Endodermal cell (in vitro differentiated cells): Measurements from ENCODE around the gene HSPG2. TPM values are rescaled to one million over a fixed set of nuclear protein-coding genes. Genes with fewer than 3 reads are reported as not detected.

Source experiments
- DNase-seq: peaks from one replicate; pipeline ENCODE4 v3.0.0-alpha.2; 2017
- H3K27ac ChIP-seq: 2 replicates; pipeline ENCODE4 v1.5.1; 2013; ENCODE audit warnings: mild to moderate bottlenecking, low read depth, low read length, moderate library complexity
- H3K27me3 ChIP-seq: 2 replicates; pipeline ENCODE4 v1.6.1; 2013; ENCODE audit warnings: mild to moderate bottlenecking, low read length, moderate library complexity; ENCODE audit not compliant: insufficient read depth, control insufficient read depth, poor library complexity, severe bottlenecking
- H3K36me3 ChIP-seq: 2 replicates; pipeline ENCODE4 v1.7.0; 2013; ENCODE audit warnings: mild to moderate bottlenecking, low read length, moderate library complexity; ENCODE audit not compliant: control insufficient read depth, insufficient read depth
- H3K4me1 ChIP-seq: one replicate; pipeline ENCODE4 v1.7.0; 2013; ENCODE audit warnings: low read length; ENCODE audit not compliant: control insufficient read depth, insufficient read depth
- H3K4me3 ChIP-seq: 2 replicates; pipeline ENCODE4 v1.5.1; 2013; ENCODE audit warnings: mild to moderate bottlenecking, low read length, moderate library complexity
- H3K9ac ChIP-seq: 2 replicates; pipeline ENCODE4 v1.6.1; 2013; ENCODE audit warnings: mild to moderate bottlenecking, low read length, moderate library complexity; ENCODE audit not compliant: poor library complexity, severe bottlenecking; ENCODE audit errors: extremely low read depth
- H3K9me3 ChIP-seq: 2 replicates; pipeline ENCODE4 v1.6.1; 2013; ENCODE audit warnings: mild to moderate bottlenecking, low read length, moderate library complexity; ENCODE audit not compliant: control insufficient read depth
- H3K27ac Mint-ChIP-seq: 2 replicates; pipeline ENCODE4 v1.8.0; 2020; ENCODE audit warnings: mixed read lengths
- H3K27me3 Mint-ChIP-seq: 2 replicates; pipeline ENCODE4 v1.8.0; 2021; ENCODE audit warnings: mild to moderate bottlenecking, mixed read lengths; ENCODE audit not compliant: insufficient read depth
- H3K36me3 Mint-ChIP-seq: 2 replicates; pipeline ENCODE4 v1.8.0; 2020; ENCODE audit warnings: low read depth, mixed read lengths
- H3K4me1 Mint-ChIP-seq: 2 replicates; pipeline ENCODE4 v1.8.0; 2020; ENCODE audit warnings: mixed read lengths
- H3K4me3 Mint-ChIP-seq: 2 replicates; pipeline ENCODE4 v1.8.0; 2020; ENCODE audit warnings: mild to moderate bottlenecking, moderate library complexity, mixed read lengths
- H3K9me3 Mint-ChIP-seq: 2 replicates; pipeline ENCODE4 v1.8.0; 2020; ENCODE audit warnings: mild to moderate bottlenecking, mixed read lengths
- WGBS, 2 experiments: methylation state at CpG; one replicate each; pipeline versions ENCODE4 v1.1.5 to v1.1.7; 2013; ENCODE audit warnings: missing lambda C conversion rate in 2 of 2, mixed read lengths in 1 of 2; ENCODE audit not compliant: insufficient coverage in 1 of 2, insufficient read length in 1 of 2; 5-methylcytosine and 5-hydroxymethylcytosine counted together
- total RNA-seq, 2 donors: library from RNA; stranded (reverse); fragmentation: NEBNext Ultra II Directional in 1 of 2; extraction: Animal tissue kit (Norgen Biotek cat#: 25700) in 1 of 2; gene quantifications; 2 replicates in 1 of 2; 3 replicates in 1 of 2; pipeline ENCODE4 v1.2.1, GENCODE V29; 2021
- TF ChIP-seq, protein P1 (sequence below): fragments of 200-600 bp; sonication (generic); conservative IDR thresholded peaks from 2 replicates; pipeline ENCODE4 v1.5.0; 2021; ENCODE audit warnings: antibody characterized with exemption, mild to moderate bottlenecking

Gene HSPG2
- total RNA-seq, 2 donors from 2014 or later = 222 to 227 TPM

DNA sequence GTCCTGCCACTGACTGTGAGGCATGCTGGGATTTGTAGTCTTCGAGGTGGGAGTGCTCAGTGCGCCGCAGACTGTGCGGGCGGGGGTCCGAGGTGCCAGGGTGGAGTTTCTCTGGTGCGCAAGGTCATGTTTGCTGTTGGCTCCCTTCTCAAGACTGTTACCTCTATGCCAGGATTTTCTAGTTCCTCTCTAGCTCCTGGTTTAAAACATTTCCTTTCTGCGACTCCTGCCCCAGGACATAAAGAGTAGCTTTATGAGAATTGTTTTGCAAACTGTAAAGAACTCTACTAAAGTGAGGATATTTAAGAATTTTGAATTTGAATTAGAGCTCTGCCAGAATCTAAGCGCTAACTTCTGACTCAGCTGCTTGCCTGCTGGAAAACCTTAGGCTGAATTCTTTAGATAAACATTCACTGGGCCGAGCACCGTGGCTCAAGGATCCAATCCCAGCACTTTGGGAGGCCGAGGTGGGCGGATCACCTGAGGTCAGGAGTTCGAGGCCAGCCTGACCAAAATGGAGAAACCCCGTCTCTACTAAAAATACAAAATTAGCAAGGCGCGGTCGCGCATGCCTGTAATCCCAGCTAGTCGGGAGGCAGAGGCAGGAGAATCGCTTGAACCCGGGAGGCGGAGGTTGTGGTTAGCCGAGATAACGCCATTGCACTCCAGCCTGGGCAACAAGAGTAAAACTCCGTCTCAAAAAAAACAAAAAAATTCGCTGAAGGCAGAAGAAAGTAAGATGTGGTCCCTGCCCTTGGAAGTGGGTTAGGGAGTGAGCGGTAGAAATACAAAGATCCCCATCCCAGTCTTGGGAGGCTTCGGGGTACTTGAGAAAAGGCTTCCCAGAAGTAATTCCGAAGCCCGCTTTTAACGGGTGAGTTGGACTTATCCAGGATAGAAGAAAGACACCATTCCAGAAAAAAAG lies 153.2 kb downstream of the HSPG2 start:
- DNase-seq = peak; percentile 99
- H3K9ac ChIP-seq = peak overlapping the region; percentile 100
- TF ChIP-seq, protein P1, sequence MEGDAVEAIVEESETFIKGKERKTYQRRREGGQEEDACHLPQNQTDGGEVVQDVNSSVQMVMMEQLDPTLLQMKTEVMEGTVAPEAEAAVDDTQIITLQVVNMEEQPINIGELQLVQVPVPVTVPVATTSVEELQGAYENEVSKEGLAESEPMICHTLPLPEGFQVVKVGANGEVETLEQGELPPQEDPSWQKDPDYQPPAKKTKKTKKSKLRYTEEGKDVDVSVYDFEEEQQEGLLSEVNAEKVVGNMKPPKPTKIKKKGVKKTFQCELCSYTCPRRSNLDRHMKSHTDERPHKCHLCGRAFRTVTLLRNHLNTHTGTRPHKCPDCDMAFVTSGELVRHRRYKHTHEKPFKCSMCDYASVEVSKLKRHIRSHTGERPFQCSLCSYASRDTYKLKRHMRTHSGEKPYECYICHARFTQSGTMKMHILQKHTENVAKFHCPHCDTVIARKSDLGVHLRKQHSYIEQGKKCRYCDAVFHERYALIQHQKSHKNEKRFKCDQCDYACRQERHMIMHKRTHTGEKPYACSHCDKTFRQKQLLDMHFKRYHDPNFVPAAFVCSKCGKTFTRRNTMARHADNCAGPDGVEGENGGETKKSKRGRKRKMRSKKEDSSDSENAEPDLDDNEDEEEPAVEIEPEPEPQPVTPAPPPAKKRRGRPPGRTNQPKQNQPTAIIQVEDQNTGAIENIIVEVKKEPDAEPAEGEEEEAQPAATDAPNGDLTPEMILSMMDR = no peak
- H3K27me3 Mint-ChIP-seq = no peaks in the 10 kb centered on the region
- WGBS, 2 experiments = 51 to 57% methylated on average over 23 to 32 of the region's 32 CpGs
- peak overlapping the region; percentile 98 for H3K27ac ChIP-seq
- H3K9me3 ChIP-seq = no peaks in the 10 kb centered on the region
- H3K4me1 Mint-ChIP-seq = peaks cover 10% of the 10 kb centered on the region
- H3K36me3 Mint-ChIP-seq = peaks cover 3% of the 10 kb centered on the region
- H3K4me1 ChIP-seq = no peaks in the 10 kb centered on the region
- H3K9me3 Mint-ChIP-seq = no peaks in the 10 kb centered on the region
- H3K4me3 ChIP-seq = peak overlapping the region; percentile 97
- no peaks in the 10 kb centered on the region for H3K27me3 ChIP-seq
- H3K36me3 ChIP-seq = no peaks in the 10 kb centered on the region
- peak overlapping the region; percentile 100 for H3K27ac Mint-ChIP-seq
- peak overlapping the region; percentile 73 for H3K4me3 Mint-ChIP-seq

DNA sequence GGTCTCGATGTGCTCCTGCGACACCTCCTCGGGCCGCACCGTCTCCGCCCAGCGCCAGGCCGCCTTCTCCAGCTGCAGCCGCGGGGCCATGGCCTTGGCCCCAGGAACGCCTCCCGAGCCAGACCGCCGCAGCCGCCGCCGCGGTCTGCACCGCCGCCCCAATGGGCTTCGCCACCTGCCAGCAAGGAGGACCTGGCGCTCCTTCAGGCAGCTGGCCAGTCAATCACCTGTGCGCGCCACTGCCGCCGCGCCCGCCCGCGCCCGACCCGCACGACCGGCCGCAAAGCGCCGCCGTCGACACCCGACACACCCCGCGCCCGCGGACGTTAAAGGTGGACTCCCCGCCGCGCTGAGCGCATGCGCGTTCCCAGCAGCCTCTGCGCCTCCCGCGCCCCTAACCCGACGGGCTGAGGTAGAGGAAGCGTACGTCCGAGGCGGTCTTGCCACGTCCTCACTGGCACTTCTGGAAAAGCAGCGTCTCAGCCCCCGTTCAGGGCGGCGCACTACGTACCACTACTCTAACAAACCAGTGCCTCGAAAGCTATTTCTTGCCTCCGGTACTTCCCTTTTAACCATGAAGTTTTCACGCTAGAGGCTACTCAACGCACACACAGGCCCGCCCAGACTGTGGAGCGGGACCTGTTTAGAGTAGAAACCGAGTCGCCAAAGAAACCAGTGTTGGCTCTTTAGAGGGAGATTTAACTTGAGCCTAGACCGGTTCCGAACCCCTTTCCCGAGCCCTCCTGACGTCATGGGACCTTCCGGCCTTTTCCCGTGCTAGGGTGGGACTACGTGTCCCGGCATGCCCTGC lies 154.0 kb downstream of the HSPG2 start, which contains the start of gene USP48:
USP48 (minus strand) TSS at position 282 of the 811 bp plus-strand sequence; CDS start at position 90, 192 bp downstream.
- Mint-ChIP-seq H3K27me3 (no peaks in the 10 kb centered on the region), H3K4me1 (peaks cover 10% of the 10 kb centered on the region), H3K27ac (peak within 1 kb of the TSS; percentile 100), H3K36me3 (peaks cover 6% of the 10 kb centered on the region), H3K9me3 (peaks cover 4% of the 10 kb centered on the region), H3K4me3 (peak within 1 kb of the TSS; percentile 73)
- TF ChIP-seq, protein P1 = no peak
- no peaks in the 10 kb centered on the region for H3K27me3 ChIP-seq
- H3K9me3 ChIP-seq = no peaks in the 10 kb centered on the region
- peak within 1 kb of the TSS; percentile 98 for H3K27ac ChIP-seq
- H3K9ac ChIP-seq = peak within 1 kb of the TSS; percentile 100
- no peaks in the 10 kb centered on the region for H3K36me3 ChIP-seq
- no peaks in the 10 kb centered on the region for H3K4me1 ChIP-seq
- peak; percentile 99 for DNase-seq
- H3K4me3 ChIP-seq = peak within 1 kb of the TSS; percentile 97
- WGBS, 2 experiments = 0 to 1% methylated on average over 37 to 82 of the region's 82 CpGs

DNA sequence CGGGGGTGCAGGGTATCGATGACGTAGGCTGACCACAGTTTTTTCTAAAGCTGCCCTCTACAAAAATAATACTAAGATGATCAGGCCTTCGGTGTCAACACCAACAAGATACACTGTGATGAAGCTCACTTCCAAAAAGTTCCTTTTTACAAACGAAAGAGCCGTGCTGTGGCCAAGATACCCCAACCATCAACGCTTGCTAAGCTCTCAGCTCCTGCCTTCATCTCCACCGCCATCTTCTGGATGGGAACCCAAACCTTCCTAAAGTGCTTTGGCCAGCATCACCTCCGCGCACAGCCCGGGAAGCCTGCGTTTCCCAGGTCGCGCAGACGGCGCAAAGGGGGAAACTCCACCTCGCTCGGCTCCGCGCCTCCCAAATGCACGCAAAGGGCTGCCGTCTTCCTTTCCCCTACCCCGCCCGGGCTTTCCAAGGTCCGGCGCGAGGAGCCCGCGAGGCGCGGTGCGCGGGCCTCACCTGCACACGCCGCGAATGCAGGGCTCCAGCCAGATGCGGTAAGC lies 154.7 kb downstream of the HSPG2 start:
- WGBS, 2 experiments = 0% methylated on average over 21 to 37 of the region's 37 CpGs
- TF ChIP-seq, protein P1 = peak; percentile 45
- H3K27ac Mint-ChIP-seq = peak overlapping the region; percentile 100
- Histone ChIP-seq H3K9me3 (no peaks in the 10 kb centered on the region), H3K36me3 (no peaks in the 10 kb centered on the region), H3K9ac (peak overlapping the region; percentile 100), H3K4me1 (no peaks in the 10 kb centered on the region), H3K27ac (peak overlapping the region; percentile 48), H3K4me3 (peak overlapping the region; percentile 97), H3K27me3 (no peaks in the 10 kb centered on the region)
- H3K9me3 Mint-ChIP-seq = peaks cover 7% of the 10 kb centered on the region
- H3K4me3 Mint-ChIP-seq = peak overlapping the region; percentile 73
- peaks cover 10% of the 10 kb centered on the region for H3K4me1 Mint-ChIP-seq
- DNase-seq = peak; percentile 82
- peaks cover 7% of the 10 kb centered on the region for H3K36me3 Mint-ChIP-seq
- H3K27me3 Mint-ChIP-seq = no peaks in the 10 kb centered on the region
